Cardiac septum (tissue), 1 donor: Measurements from ENCODE around the gene SMIM29. TPM values are rescaled to one million over a fixed set of nuclear protein-coding genes. Genes with fewer than 3 reads are reported as not detected.
A peak's percentile ranks its signal among the peaks of the same experiment; 100 is the strongest.

Experiments used
- DNase-seq: peaks from one replicate; pipeline ENCODE4 v3.0.0-alpha.2; 2020; ENCODE audit warnings: low spot score
- intact Hi-C: fragments of 100-400 bp; cut with DNase I; formaldehyde crosslinking; loops from one replicate; pipeline ENCODE4 v1.14.0; 2022
- total RNA-seq: library from RNA; stranded (reverse); fragmentation: NEBNext Ultra II Directional; extraction: Animal tissue kit (Norgen Biotek cat#: 25700); gene quantifications from one replicate; pipeline ENCODE4 v1.2.1, GENCODE V29; 2021
- donor health status: DM: no; HTN: no; CAD: no.

SMIM29 gene
- total RNA-seq, 1 donor from 2014 or later = 27.1 TPM

- intact Hi-C loops = no loop called here
- DNase-seq = peak; percentile 90
Measured at GRCh38 chr6:34243901-34244884, 4.6 kb downstream of the SMIM29 start.

- intact Hi-C loops = no loop called here
- DNase-seq = peak; percentile 38
Measured at GRCh38 chr6:34243131-34243771, 5.6 kb downstream of the SMIM29 start.

GRCh38 chr6:34242252-34243130 is 6.3 kb downstream of the SMIM29 start:
- peak; percentile 49 for DNase-seq

GRCh38 chr6:34241351-34242215 is 7.2 kb downstream of the SMIM29 start:
- intact Hi-C loops = no loop called here
- DNase-seq = peak; percentile 50

More at GRCh38 chr6:34242252-34243130, 6.3 kb downstream of the SMIM29 start:
- intact Hi-C loops = no loop called here

GRCh38 chr6:34240329-34241248 is 8.2 kb downstream of the SMIM29 start:
- intact Hi-C loops = no loop called here
- DNase-seq = peak; percentile 49

GRCh38 chr6:34239893-34240292 is 8.9 kb downstream of the SMIM29 start:
- no peak for DNase-seq
- intact Hi-C loops = no loop called here

- DNase-seq = peak; percentile 14
- intact Hi-C loops = no loop called here
Measured at GRCh38 chr6:34239500-34239825, 9.3 kb downstream of the SMIM29 start.

- intact Hi-C loops = no loop called here
- DNase-seq = peak; percentile 31
Measured at GRCh38 chr6:34238585-34239499, 10.0 kb downstream of the SMIM29 start.

- peak; percentile 78 for DNase-seq
- intact Hi-C loops = no loop called here
Measured at GRCh38 chr6:34237722-34238584, 10.9 kb downstream of the SMIM29 start.

- intact Hi-C loops = no loop called here
- DNase-seq = no peak
Measured at GRCh38 chr6:34237316-34237721, 11.5 kb downstream of the SMIM29 start.

- intact Hi-C loops = no loop called here
- DNase-seq = peak; percentile 95
Measured at GRCh38 chr6:34236443-34237315, 12.1 kb downstream of the SMIM29 start, which contains the start of gene HMGA1. TSS of gene HMGA1 (plus strand) at chr6:34236873. CDS start at chr6:34240781, 3,908 bp downstream.

GRCh38 chr6:34236131-34236442 is 12.7 kb downstream of the SMIM29 start:
- intact Hi-C loops = no loop called here
- no peak for DNase-seq

- no peak for DNase-seq
- intact Hi-C loops = no loop called here
Measured at GRCh38 chr6:34235307-34236130, 13.3 kb downstream of the SMIM29 start.

GRCh38 chr6:34234667-34235306 is 14.0 kb downstream of the SMIM29 start:
- intact Hi-C loops = no loop called here

More at GRCh38 chr6:34234667-34235306, 14.0 kb downstream of the SMIM29 start:
- no peak for DNase-seq
